ENCODE measurements around the gene FANCD2. TPM values are rescaled to one million over a fixed set of nuclear protein-coding genes. Genes with fewer than 3 reads are reported as not detected.

The FANCD2 gene
- total RNA-seq, 2 experiments from 2014 or later: 66.9 to 71.5 TPM

DNA sequence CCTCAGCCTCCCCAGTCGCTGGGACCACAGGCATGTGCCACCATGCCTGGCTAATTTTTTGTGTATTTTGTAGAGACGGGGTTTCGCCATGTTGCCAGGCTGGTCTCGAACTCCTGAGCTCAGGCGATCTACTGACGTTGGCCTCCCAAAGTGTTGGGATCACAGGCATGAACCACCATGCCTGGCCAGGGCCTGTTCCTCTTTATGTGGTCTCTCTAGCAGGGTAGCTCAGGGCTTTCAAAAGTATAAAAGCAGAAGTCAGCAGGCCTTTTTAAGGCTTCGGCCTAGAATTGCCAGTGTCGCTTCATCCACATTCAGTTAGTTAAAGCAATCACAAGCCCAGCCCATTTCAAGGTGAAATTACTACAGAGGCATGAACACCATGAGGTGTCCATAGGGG lies 123.0 kb downstream of the FANCD2 start:
- ChIA-PET CTCF (interaction anchor here (1.1 kb wide), 1 partner anchor 20 kb away, joined by 3 read pairs; no protein-coding TSS in a partner anchor), POLR2A (interaction anchor here (1.0 kb wide), 1 partner anchor 99 kb away, joined by 3 read pairs; no protein-coding TSS in a partner anchor)
- ATAC-seq: no peak
- Mint-ChIP-seq H3K36me3 (ENCODE audit: low read depth) (peaks cover 57% of the 10 kb centered on the region), H3K9me3 (ENCODE audit: insufficient read depth) (no peaks in the 10 kb centered on the region), H3K4me1 (ENCODE audit: low read depth) (peaks cover 21% of the 10 kb centered on the region), H3K27me3 (ENCODE audit: low read depth) (no peaks in the 10 kb centered on the region), H3K4me3 (no peak overlapping the region), H3K27ac (no peak overlapping the region)
- no peak for DNase-seq

DNA sequence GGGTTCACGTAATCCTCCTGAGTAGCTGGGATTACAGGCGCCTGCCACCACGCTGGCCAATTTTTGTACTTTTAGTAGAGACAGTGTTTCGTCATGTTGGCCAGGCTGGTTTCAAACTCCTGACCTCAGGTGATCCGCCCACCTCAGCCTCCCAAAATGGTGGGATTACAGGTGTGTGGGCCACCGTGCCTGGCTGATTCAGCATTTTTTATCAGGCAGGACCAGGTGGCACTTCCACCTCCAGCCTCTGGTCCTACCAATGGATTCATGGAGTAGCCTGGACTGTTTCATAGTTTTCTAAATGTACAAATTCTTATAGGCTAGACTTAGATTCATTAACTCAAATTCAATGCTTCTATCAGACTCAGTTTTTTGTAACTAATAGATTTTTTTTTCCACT lies 124.8 kb downstream of the FANCD2 start:
- no peak overlapping the region for H3K27ac Mint-ChIP-seq
- H3K4me1 Mint-ChIP-seq (ENCODE audit: low read depth): peaks cover 10% of the 10 kb centered on the region
- no peak for ATAC-seq
- H3K36me3 Mint-ChIP-seq (ENCODE audit: low read depth): peaks cover 58% of the 10 kb centered on the region
- no peak for DNase-seq
- ChIA-PET POLR2A (interaction anchor here (1.4 kb wide), 1 partner anchor 9 kb away, joined by 4 read pairs; the partner anchor contains the start of gene VHL), CTCF (interaction anchor here (0.7 to 1.7 kb wide), 2 partner anchors 9 to 69 kb away, joined by 3 to 5 read pairs; no protein-coding TSS in a partner anchor)
- H3K4me3 Mint-ChIP-seq: no peak overlapping the region
- no peaks in the 10 kb centered on the region for H3K27me3 Mint-ChIP-seq (ENCODE audit: low read depth)
- no peaks in the 10 kb centered on the region for H3K9me3 Mint-ChIP-seq (ENCODE audit: insufficient read depth)

Other genes with a start within 250 kb of the FANCD2 start
- 10 to 100 TPM; 83.2 to 85.6 TPM for gene TADA3, start 234.0 kb upstream of the FANCD2 start, total RNA-seq
- gene ARPC4, start 233.4 kb upstream of the FANCD2 start, total RNA-seq: 100 to 1,000 TPM; 317 to 321 TPM
- 10 to 100 TPM; 53.7 to 55.2 TPM for gene TTLL3, start 216.2 kb upstream of the FANCD2 start, total RNA-seq
- gene RPUSD3, start 182.4 kb upstream of the FANCD2 start, total RNA-seq: 10 to 100 TPM; 48.4 to 49.7 TPM
- gene CIDEC, start 146.2 kb upstream of the FANCD2 start, total RNA-seq: not detected
- 10 to 100 TPM; 30.2 to 31.0 TPM for gene JAGN1, start 135.8 kb upstream of the FANCD2 start, total RNA-seq
- gene IL17RE, start 123.6 kb upstream of the FANCD2 start, total RNA-seq: 1 to 10 TPM; 1.3 to 1.8 TPM
- under 1 TPM; 0.42 to 0.55 TPM for gene IL17RC, start 109.3 kb upstream of the FANCD2 start, total RNA-seq
- 10 to 100 TPM; 10.1 to 10.9 TPM for gene CRELD1, start 92.6 kb upstream of the FANCD2 start, total RNA-seq
- gene PRRT3, start 74.0 kb upstream of the FANCD2 start, total RNA-seq: 1 to 10 TPM; 5.5 to 6.9 TPM
- 10 to 100 TPM; 49.0 to 53.4 TPM for gene EMC3, start 39.6 kb upstream of the FANCD2 start, total RNA-seq
- not detected for gene FANCD2OS, start 81.8 kb downstream of the FANCD2 start, total RNA-seq
- gene BRK1, start 89.2 kb downstream of the FANCD2 start, total RNA-seq: 100 to 1,000 TPM; 113 to 120 TPM
- gene VHL, start 115.3 kb downstream of the FANCD2 start, total RNA-seq: 10 to 100 TPM; 57.0 to 59.1 TPM
- gene IRAK2, start 138.5 kb downstream of the FANCD2 start, total RNA-seq: 1 to 10 TPM; 1.3 to 1.4 TPM
- 10 to 100 TPM; 57.0 to 61.6 TPM for gene TATDN2, start 222.0 kb downstream of the FANCD2 start, total RNA-seq